Measurements from ENCODE around the gene TADA2B.

The TADA2B gene

DNA sequence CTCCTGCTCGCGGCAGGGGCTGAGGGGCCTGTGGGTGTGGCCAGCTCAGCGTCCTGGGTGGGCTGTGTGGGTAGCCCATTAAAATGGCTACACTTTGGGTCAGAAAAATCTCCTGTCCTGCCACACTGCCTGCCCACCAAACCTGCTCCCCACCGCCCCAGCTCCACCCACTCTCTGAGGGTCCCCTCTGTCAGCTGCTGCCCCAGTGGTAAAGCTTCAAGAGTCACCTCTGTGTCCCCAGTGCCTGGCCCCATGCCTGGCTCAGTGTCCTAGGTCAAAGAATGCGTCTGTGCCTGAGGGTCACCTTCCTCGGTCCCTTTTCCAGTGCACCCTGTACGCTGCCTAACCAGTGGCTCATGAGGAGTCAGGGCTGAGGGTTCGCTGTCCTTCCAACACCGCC, 24.9 kb upstream of the TADA2B start:
- no peak for DNase-seq

DNA sequence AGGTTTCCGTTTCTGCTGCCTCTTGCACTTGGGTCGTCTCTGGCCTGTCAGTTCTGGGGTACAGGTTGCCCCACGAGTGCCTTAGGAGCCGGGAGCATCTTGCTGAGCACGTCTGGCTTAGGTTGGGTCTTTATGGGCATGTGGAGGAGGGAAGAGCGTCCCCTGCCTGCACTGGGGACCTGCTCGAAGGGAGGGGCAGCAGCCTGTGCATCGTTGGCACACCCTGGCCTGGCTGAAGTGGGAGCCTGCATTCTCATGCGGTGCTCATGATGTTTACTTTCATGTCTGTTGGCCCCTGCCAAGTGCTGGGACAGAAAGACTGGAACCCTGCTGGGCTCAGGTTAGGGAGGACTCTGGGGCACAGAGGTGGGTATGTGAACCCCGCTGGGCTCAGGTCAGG, 23.8 kb upstream of the TADA2B start:
- DNase-seq = no peak

DNA sequence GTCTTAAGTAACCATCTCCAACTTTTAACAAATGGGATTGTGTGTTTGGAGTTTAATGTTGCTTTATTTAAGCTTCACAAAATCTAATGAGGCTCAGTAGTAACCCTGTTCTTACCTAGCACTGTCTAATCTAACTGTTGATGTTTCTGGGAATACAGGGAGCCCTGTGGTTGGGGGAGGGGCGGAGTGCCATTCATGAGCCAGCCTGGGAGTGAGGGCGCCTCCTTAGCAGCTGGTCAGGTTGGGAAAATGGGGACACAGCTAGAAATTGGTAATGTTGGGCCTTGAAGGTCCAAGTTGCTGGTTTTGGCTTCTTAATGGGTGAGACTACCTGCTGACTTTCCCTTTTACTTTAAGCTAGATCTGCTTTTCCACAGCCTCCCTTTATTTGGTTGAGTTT, 22.9 kb upstream of the TADA2B start:
- no peak for DNase-seq

DNA sequence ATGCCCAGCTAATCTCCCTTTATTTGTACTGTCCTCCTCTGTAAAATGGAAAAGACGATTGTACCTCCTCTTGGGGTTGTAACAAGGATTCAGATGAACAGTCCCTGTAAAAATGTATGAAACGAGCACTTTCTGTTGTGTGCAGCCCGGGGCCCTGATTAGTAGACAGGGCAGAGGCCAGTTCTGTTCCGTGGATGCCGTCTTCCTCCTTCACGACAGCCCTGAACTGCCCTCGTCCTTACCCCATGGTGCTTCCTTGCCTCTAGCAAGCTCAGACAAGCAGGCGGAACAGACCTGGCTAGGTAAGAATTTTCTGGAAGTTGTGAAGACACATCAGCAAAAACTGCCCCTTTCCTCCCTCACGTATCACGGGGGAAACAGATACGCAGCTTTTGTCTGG, 22.3 kb upstream of the TADA2B start:
- DNase-seq = no peak

DNA sequence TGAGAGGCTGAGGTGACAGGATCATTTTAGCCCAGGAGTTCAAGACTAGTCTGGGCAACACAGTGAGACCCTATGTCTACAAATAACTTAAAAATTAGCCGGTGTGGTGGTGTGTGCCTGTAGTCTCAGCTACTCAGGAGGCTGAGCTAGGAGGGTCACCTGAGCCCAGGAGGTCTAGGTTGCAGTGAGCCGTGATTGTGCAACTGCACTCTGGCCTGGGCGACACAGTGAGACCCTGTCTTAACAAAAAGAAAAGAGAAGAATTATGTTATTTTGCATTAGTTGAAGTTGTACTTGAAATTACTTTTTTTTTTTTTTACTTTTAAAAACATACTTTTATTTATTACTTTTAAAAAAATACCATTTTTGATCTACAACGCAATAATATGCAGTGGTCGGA, 21.8 kb upstream of the TADA2B start:
- no peak for DNase-seq

DNA sequence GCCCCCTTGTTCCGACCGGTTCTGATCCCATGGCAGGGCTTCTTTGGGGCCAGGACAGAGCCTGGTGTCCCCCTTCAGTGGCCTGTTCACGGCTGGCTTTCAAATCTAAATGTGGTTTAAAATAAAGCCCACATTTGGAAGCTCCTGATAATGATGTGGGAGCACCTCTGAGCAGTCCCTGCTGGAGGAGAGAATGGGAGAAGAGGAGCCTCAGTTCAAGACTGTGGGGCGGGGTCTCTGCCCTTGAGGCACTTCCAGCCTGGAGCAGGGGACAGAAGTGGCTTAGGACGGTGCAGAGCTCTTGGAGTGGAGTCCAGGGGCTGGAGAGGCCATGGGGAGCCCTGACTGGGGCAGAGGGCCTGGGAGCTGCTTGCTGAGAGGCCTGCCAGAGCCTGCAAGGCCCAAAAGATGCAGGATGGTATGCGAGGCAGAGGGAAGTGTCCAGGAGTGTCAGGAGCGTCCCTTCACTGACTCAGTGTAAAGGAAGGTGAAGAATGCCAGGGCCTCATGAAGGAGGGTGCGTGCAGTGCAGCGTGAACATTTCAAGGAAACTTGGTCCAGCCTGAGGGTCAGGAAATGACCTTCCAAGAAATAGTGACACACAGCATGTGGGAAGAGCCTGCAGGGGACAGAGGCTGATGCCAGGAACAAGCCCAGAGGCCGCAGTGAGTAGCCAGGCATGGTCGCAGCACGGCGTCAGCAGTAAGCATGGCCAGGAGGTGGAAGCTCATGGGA, 21.1 kb upstream of the TADA2B start:
- DNase-seq = no peak

DNA sequence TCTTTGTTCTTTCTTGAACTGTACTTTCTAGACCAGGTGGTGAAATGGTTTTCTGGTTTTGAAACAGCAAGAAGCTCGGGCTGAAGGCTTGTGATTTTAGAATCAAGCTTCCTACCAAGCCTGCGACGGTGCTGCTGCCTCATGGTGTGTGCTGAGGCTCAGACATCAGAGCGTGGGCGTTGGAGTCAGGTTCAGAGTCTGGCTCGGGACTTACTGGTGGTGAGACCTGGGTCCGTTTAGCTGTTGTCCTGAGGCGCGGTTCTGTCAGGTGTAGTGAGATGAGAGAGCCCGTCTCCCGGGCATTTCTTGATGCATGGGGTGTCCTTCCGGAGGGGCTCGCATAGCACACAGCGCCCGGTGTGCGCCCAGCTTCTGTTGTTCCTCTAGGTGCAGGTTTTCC, 19.7 kb upstream of the TADA2B start:
- DNase-seq = no peak

DNA sequence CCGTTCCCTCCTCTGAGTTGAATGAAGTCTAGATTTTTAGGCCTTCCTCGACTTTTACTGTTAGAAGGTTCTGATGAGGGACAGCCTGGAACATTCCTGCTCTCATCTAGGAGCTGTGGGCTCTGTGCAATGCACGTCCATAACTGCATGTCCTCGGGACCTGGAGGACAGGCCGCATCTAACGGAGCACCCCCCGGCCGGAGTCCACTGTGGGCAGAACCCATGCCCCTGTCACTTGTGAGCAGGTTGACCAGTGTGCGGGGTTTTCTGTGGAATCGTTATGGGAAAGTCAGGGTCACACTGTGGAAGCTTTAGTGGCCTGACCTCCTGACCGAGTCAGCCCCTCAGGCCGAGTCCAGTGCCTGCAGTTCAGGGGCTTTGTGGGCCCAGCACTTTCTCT, 19.3 kb upstream of the TADA2B start:
- no peak for DNase-seq

DNA sequence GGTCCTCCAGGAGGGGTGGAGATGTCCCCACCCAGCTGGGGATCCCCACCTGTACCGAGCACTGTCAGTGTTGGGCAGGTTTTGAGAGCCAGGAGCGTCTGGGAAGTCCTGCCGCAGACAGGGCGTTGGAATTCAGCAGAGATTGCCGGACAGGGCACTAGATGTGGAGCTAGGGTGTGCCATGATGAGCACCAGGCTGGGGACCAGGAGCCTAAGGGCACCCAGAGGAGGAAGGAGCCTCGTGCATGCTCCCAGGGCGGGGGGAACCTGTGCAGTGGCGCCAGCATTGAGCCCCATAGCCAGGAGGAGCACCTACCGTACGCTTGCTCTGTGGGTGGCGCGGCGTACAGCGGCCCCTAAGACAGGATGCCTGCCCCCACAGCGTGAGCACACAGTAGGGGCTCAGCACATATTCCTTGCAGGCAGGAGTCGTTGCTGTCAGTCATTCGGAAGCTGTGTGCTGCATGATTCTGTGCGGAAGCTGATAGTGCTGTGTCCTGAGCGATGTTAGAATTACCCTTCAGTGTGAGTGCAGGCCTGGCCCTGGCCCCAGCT, 18.8 kb upstream of the TADA2B start:
- no peak for DNase-seq

DNA sequence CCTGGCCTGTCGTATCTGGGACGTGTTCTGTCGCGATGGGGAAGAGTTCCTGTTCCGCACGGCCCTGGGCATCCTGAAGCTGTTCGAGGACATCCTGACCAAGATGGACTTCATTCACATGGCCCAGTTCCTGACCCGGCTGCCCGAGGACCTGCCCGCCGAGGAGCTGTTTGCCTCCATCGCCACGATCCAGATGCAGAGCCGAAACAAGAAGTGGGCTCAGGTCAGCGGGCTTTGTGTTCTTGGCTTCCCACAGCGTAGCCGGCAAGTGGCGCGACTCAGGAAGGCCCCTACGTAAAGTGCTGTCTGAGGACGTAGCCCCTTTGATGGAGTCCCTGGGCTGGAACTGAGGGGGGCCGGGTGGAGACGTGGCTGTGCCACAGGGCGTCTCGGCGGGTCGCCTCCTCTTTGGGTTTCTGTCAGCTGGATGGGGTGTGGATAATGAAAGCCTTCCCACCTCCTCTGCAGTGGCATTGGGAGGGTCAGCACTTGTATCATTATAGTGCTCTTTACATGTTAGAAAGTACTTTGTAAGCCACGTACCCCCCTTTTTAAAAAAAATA, 18.1 kb upstream of the TADA2B start:
- DNase-seq = no peak

DNA sequence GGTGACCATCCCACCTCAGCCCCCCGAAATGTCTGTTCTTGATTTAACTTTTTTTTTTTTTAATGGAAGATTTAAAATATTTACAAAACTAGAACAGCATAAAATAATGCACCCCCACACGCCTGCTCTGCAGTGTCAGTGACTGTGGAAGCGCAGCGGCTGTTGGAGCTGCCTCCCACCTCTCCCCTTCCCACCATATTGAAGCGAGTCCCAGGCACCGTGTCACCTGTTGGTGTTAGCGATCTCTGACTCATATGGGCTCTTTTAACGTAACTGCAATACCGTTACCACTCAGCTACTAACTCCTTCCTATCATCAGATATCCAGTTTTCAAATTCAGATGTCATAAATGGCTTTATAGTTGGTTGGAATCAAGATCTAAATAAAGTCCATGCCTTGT, 17.1 kb upstream of the TADA2B start:
- DNase-seq = no peak

DNA sequence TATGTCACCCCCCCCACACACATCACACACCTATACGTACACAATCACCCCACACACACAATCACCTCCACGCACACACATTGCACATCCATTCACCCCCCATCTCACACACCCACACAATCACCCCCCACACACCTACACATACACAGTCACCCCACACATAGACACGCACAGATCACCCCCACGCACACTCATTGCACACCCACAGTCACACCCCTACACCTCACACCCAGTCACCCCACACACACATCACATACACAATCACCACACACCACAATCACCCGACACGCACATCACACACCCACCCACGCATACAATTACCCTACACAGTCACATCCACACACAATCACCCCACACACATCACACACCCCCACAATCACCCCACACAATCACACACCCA, 15.9 kb upstream of the TADA2B start:
- no peak for DNase-seq

DNA sequence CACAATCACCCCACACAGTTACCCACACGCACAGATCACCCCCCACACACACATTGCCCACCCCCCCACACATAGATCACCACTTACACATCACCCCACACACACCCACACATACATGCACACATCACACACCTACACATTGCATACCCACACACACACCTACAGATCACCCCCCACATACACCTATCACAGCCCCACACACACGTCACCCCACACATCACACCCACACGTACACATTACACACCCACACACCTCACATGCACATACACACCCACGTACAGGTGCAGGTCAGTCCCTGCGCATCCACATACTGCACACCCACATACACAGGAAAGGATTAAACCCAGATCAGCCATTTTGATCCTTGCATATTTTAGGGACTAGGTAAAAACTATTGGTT, 15.3 kb upstream of the TADA2B start:
- no peak for DNase-seq

DNA sequence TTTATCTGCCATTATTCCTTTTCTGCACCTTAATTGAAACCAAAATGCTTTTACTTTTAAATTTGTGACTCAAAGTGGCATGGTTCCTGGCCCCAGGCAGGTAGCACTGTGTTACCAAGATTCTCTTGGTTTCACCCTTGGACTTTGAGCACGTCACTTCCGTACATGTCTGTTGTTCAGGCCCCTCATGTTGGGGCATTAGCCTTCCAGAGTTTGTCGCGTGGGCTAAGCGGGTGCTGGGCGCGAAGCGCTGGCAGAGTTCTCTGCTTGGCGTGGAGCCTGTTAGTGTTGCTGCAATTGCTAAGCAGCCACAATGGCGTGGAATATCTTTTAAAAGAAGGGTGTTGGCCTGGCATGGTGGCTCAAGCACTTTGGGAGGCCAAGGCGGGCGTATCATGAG, 14.0 kb upstream of the TADA2B start:
- no peak for DNase-seq

DNA sequence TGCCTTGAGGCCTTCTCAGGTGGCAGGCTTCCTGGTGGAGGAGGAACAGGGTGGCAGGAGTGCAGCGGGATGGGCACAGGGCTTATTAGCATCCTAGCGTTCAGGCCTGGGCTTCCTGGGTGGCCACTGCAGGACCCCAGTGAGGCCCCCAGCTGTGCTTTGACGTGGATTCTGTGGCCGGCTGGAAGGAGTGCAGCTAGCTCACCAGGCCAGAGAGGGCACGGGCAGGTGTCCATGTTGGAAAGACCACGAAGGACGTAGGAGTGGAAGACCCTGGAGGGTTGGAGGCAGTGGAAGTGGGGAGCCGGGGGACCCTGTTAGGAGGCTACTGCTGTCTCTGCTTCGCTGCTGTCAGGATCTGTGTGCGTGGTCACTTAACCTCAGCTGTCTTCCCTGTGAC, 13.3 kb upstream of the TADA2B start:
- DNase-seq = no peak

DNA sequence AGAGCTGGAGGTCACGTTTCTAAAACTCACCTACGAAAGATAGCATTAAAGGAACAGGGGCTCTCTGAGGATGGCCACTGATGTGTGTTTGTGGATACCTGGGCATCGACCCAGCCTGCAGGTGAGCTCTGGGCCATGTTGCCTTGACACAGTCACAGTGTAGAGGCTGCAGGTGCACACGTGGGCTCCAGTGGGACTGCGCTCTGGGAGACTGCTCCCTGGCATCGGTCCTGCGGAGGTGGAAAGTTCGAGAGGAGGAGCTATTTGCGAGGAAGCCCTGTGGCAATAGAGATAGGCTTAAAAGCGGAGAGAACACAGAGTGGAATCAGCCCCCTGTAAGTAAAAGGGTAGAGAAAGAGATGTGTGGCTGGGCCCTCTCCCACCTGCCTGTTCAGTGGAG, 12.3 kb upstream of the TADA2B start:
- DNase-seq = no peak

DNA sequence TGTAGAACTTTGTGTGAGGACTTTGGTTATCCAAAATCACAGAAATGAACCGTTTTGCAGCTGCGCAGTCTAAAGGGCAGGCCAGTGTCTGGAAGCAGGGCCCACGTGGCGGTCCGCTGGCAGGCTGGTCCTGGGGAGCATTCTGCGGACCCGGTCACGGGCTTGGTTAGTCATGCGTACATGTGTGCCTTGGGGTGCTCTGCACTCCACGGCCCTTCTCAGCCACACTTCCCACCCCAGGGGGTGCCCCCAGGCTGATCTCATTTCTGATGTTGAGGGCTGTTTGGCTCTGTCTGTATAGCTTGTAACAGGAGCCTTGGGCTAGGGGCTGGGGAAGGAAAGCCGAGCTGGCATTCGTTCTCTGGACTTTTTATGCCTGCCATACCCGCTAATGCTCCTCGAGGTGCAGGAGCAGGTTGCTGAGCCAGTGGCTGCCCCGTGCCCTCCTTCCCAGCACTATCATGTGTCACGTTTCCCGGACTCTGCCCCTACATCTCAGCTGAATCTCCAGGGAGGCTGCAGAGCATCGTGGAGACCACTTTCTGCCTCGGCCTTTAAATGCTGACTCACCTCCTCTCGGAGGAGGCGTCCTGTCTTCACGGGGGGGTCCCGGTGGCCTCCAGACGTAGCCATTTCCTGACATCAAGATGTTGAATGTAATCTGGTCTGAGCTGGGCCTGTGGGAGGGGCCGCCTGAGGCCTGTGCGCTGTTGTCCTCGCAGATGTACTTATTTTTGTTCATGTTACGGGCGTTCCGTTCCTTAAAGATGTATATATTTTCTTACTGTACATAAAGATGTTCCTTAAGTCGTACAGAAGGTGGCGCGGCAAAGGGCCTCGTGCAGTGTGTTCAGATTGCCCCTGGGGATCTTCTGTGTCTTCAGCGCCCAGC, 11.4 kb upstream of the TADA2B start:
- no peak for DNase-seq

DNA sequence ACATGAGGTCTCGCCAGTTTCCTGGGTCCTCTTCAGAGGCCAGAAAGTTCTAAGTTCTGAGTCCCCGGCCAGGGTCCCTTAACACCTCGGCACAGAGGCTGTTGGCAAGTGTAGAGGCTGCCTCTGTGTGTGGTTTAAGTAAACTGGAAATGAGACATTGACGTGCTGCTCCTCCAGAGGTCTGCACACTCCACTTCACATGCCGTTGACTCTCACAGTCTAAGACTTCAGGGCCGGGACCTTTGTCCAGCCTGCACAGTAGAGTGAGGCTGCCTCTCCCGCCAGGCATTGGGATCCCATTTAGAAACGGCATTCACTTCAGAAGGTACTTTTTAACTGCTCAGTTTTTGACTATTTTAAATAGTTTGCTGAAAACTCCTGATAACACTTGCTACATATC, 10.6 kb upstream of the TADA2B start:
- no peak for DNase-seq

DNA sequence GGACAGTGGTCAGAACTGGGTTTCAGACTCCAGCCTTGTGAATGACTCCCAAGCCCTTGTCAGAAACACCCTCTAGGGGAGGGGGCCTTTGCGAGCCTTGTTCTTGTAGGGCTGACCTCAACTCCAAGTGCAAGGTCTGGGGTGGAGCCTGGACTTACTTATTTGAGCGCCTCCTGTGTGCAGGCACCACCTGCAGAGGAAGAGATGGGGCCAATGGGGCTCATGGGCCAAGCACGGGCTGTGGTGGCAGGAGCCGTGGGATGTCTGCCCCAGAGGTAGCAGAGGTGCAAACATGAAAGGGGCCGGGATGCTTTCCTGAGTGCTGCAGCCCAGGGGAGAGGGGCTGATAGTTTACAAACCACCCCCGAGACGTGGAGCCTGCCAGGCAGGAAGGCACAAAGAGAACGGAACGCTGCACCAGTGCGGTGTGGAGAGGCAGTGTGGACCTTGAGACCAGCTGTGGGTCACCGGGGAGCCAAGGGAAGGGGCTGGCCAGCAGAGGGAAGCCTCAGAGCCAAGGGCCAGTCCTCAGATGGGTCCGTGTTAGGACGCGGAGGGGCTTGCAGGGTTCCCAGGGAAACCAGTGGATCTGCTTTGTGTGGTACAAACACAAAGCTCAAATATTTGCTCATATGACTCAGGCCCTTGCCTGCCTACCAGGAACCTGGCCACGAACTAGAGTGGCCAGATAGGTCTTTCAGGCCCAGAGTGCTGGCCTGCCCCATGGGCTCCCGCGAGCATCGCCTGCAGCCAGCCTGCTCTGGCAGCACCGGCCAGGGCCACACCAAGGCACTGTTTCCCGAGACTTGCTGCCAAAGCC, 8.7 kb upstream of the TADA2B start:
- no peak for DNase-seq

DNA sequence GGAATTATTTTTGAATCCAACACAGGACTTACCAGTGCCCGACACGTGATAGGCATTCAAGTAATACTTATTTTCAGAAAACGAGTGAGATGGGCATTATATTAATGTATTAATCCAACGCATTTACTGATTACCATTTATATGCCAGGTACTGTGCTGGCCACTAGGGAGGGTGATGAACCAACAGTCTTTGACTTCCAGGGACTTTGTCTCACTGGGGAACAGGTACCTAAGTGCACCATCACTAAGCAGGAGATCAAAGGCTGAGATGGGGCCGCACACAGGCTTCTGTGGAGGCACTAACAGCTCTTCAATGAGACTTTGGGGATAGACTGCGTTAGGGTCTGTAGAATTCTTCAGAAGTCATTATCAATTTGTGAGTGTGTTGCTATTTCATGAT, 5.7 kb upstream of the TADA2B start:
- peak in 1 of 2 experiments; percentile 41 for DNase-seq

DNA sequence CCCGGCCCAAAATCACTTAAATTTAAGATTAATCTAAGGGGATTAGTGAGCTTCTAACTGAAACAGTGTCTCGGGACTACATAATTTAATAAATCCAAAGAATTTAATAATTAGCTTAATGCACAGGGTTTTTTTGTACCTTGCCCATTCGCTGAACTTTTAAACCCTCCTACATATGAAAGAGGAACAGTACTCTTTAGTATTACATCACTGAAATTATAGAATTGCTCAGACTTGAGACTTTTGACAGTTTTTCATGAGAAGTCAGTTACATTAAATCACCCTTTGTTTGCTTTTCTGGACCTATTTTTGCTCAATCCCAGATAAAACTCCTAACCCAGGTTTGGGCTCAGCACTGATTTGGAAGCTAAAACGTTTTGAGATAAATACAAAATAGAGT, 2.4 kb upstream of the TADA2B start:
- DNase-seq = no peak

DNA sequence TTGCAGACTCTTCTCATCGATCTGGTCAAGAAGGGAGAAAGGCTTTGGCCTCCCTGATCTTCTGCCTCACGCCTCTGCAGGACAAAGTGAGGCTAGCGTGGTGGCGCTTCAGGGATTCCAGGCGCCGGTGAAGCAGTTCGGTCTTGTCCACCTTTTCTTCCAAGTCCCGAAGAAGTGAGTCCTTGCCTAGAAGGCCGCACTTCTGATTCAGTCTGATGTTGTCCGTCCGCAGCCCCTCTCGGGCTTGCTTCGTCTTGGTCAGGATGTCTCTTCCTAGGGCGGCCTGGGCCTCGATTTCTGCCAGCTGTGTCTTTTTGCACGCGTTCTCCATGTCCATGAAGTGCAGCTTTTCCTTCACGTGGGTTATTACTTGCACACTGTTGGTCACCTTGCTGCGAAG, 1.9 kb upstream of the TADA2B start:
- no peak for DNase-seq
